DMS 273 (cell line): ENCODE results near the gene BOD1L1.

Experiments used
- DNase-seq: peaks from one replicate; lab custom pipeline; 2025; ENCODE audit not compliant: unreplicated experiment; lab: John Stamatoyannopoulos, UW

The BOD1L1 gene

GRCh38 chr4:13540446-13541175 is 86.9 kb downstream of the BOD1L1 start:
- DNase-seq = no peak

- no peak for DNase-seq
Measured at GRCh38 chr4:13539619-13540445, 87.7 kb downstream of the BOD1L1 start.

GRCh38 chr4:13539047-13539618 is 88.4 kb downstream of the BOD1L1 start:
- DNase-seq = no peak

- no peak for DNase-seq
Measured at GRCh38 chr4:13538427-13538973, 89.0 kb downstream of the BOD1L1 start.

- DNase-seq = no peak
Measured at GRCh38 chr4:13537832-13538177, 89.7 kb downstream of the BOD1L1 start.

GRCh38 chr4:13537011-13537831 is 90.3 kb downstream of the BOD1L1 start:
- DNase-seq = no peak

GRCh38 chr4:13536607-13537006 is 90.9 kb downstream of the BOD1L1 start:
- no peak for DNase-seq

- DNase-seq = no peak
Measured at GRCh38 chr4:13535708-13536361, 91.7 kb downstream of the BOD1L1 start.

GRCh38 chr4:13535118-13535517 is 92.4 kb downstream of the BOD1L1 start:
- DNase-seq = no peak

- no peak for DNase-seq
Measured at GRCh38 chr4:13534344-13535063, 93.0 kb downstream of the BOD1L1 start.

GRCh38 chr4:13533670-13534343 is 93.7 kb downstream of the BOD1L1 start:
- no peak for DNase-seq

GRCh38 chr4:13531625-13531998 is 95.9 kb downstream of the BOD1L1 start:
- no peak for DNase-seq

GRCh38 chr4:13530823-13531624 is 96.5 kb downstream of the BOD1L1 start:
- no peak for DNase-seq

- no peak for DNase-seq
Measured at GRCh38 chr4:13529128-13529919, 98.2 kb downstream of the BOD1L1 start.

GRCh38 chr4:13528821-13529127 is 98.8 kb downstream of the BOD1L1 start:
- DNase-seq = no peak

- no peak for DNase-seq
Measured at GRCh38 chr4:13527981-13528820, 99.3 kb downstream of the BOD1L1 start.
